ENCODE data around the gene ANKRD9. TPM values are rescaled to one million over a fixed set of nuclear protein-coding genes. Genes with fewer than 3 reads are reported as not detected.

Gene ANKRD9
- total and polyA plus RNA-seq, 9 of the 15 experiments (the other 6 are each of a cell fraction or from before 2014, with no cell fraction given): 0.04 to 32.9 (median 5.3) TPM

DNA sequence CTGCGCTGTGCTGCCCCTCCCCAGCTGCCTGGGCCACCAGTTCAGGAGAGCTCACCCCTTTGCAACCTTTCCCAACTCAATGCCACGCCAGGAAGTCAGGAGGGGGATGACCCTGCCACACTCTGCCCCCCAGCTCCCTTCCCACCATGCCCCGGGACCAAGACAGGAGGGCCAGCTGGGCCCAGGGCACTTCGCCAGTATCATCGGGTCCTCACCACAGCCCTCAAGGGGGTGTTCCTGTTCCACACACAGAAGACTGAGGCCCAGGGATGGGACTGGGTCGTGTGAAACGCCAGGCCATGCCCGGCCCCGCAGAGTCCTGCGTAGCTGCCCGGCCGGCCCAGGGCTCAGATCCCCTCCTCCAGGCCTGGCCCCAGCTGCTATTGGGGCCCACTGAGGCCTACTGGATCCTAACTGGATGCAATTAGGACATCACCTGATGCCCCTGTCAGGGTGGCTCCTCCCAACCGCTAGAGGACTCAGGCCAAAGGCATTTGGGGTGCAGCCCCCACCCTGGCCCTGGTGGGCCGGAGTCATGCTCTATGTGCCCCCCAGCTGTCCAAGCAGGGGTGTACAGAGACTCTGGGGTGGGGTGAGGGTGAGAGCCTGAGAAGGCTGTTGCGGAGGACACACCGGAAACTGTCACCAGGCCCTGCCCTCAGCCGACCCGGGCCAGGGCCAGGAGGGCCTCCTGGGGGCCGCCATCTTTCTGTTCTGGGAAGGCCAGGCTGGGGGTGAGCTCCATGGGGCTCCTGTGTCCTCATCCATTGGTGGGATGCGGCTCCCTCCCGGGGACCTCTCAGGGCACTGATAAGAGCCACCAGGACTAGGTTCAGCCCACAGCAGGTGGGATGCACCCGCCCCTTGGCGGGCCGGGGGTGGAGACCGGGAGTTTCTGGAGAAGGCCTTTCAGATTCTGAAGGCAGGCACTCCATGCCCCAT is 29.3 kb upstream of the ANKRD9 start:
- Histone ChIP-seq H3K4me2 (ENCODE audit: insufficient read depth, low read length) (peak overlapping the region; percentile 37), H3K9ac (ENCODE audit: insufficient read depth in 1 of 2, low read depth in 2 of 2, low read length in 2 of 2) (peak overlapping the region; percentile 57 to 76), H3K9me1 (ENCODE audit: control insufficient read depth, insufficient read depth, low read length) (no peaks in the 10 kb centered on the region), H3K9me3 (replicated peaks; ENCODE audit: control insufficient read depth, insufficient read depth, low read depth, low read length) (no peaks in the 10 kb centered on the region), H4K20me1 (replicated peaks; ENCODE audit: control insufficient read depth, insufficient read depth, low read length) (no peaks in the 10 kb centered on the region), H3K79me2 (ENCODE audit: control insufficient read depth, insufficient read depth, low read length) (no peaks in the 10 kb centered on the region), H2AFZ (ENCODE audit: low read depth, low read length) (peak overlapping the region; percentile 78), H3K27me3 (ENCODE audit: control insufficient read depth in 2 of 2, insufficient read depth in 2 of 2, low read length in 2 of 2) (no peaks in the 10 kb centered on the region), H3K27ac (ENCODE audit: extremely low read depth, low read depth, low read length) (peak overlapping the region; percentile 75), H3K4me1 (replicated peaks in 1 of 2; ENCODE audit: control insufficient read depth in 2 of 2, insufficient read depth in 2 of 2, low read length in 2 of 2) (peaks cover 23 to 50% of the 10 kb centered on the region in 2 experiments), H3K4me3 (no peak overlapping the region), H3K36me3 (ENCODE audit: control insufficient read depth, insufficient read depth, low read length) (no peaks in the 10 kb centered on the region)
- CTCF ChIA-PET (ENCODE audit: low intra/inter-chr PET ratio): no interaction called here
- ATAC-seq (peak; percentile 69), DNase-seq (ENCODE audit: extremely low read depth in 1 of 4, low spot score in 3 of 4) (peak; percentile 63 to 82 (median 78)), FAIRE-seq (peak; percentile 29)
- 51% methylated on average over 19 of the region's 25 CpGs for WGBS (ENCODE audit: insufficient coverage, low coverage, missing lambda C conversion rate)
- POLR2A ChIA-PET: interaction anchor here (0.5 to 0.7 kb wide), 4 partner anchors 13 to 149 kb away, joined by 3 to 5 read pairs (median 3); no protein-coding TSS in a partner anchor
- in situ Hi-C loops (cut with MboI) (loop anchor here (5.0 kb wide), 1 partner anchor 48 kb away; no protein-coding TSS in a partner anchor), intact Hi-C loops (cut with micrococcal nuclease) (no loop called here)
- BruUV-seq (replicated peaks): no TSS peak
- TF ChIP-seq ZFX (CRISPR knock-in tag; IDR thresholded peaks at IDR 0.05) (peak; percentile 52; the same call in 1 of the 2 replicates), NR4A1 (CRISPR knock-in tag; IDR thresholded peaks at IDR 0.05) (no peak), NR4A1 (tag; IDR thresholded peaks at IDR 0.05) (peak; percentile 64; the same call in 1 of the 2 replicates), EGR1 (conservative IDR thresholded peaks at IDR 0.05) (peak; percentile 35; the same call in 1 of the 2 replicates), YY1 (IDR thresholded peaks at IDR 0.05; ENCODE audit: borderline replicate concordance in 1 of 3, control insufficient read depth in 1 of 3, extremely low read depth in 1 of 3, insufficient read depth in 3 of 3, insufficient read length in 1 of 3, insufficient replicate concordance in 2 of 3, low read depth in 1 of 3, low read length in 2 of 3) (peak; percentile 11 to 90 (median 68)), GABPA (tag; conservative IDR thresholded peaks at IDR 0.05; ENCODE audit: low read depth) (peak; percentile 73), MYC (IDR thresholded peaks at IDR 0.05; ENCODE audit: low read depth, low read length) (peak; percentile 30; the same call in 1 of the 2 replicates), MYC (CRISPR knock-in tag; IDR thresholded peaks at IDR 0.05; ENCODE audit: borderline replicate concordance, low read depth) (no peak), GABPB1 (CRISPR knock-in tag; IDR thresholded peaks at IDR 0.05) (peak; percentile 28; the same call in 1 of the 2 replicates), ZNF24 (IDR thresholded peaks at IDR 0.05) (no peak), GATA2 (CRISPR knock-in tag; IDR thresholded peaks at IDR 0.05) (no peak), CBX1 (IDR thresholded peaks at IDR 0.05; ENCODE audit: low read depth) (no peak), ZNF175 (CRISPR knock-in tag; IDR thresholded peaks at IDR 0.05; ENCODE audit: low read depth) (peak; percentile 65; the same call in 1 of the 2 replicates)
- TF ChIP-seq, protein P1, sequence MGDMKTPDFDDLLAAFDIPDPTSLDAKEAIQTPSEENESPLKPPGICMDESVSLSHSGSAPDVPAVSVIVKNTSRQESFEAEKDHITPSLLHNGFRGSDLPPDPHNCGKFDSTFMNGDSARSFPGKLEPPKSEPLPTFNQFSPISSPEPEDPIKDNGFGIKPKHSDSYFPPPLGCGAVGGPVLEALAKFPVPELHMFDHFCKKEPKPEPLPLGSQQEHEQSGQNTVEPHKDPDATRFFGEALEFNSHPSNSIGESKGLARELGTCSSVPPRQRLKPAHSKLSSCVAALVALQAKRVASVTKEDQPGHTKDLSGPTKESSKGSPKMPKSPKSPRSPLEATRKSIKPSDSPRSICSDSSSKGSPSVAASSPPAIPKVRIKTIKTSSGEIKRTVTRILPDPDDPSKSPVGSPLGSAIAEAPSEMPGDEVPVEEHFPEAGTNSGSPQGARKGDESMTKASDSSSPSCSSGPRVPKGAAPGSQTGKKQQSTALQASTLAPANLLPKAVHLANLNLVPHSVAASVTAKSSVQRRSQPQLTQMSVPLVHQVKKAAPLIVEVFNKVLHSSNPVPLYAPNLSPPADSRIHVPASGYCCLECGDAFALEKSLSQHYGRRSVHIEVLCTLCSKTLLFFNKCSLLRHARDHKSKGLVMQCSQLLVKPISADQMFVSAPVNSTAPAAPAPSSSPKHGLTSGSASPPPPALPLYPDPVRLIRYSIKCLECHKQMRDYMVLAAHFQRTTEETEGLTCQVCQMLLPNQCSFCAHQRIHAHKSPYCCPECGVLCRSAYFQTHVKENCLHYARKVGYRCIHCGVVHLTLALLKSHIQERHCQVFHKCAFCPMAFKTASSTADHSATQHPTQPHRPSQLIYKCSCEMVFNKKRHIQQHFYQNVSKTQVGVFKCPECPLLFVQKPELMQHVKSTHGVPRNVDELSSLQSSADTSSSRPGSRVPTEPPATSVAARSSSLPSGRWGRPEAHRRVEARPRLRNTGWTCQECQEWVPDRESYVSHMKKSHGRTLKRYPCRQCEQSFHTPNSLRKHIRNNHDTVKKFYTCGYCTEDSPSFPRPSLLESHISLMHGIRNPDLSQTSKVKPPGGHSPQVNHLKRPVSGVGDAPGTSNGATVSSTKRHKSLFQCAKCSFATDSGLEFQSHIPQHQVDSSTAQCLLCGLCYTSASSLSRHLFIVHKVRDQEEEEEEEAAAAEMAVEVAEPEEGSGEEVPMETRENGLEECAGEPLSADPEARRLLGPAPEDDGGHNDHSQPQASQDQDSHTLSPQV (IDR thresholded peaks at IDR 0.05): peak; percentile 79
- TF ChIP-seq, protein P2, sequence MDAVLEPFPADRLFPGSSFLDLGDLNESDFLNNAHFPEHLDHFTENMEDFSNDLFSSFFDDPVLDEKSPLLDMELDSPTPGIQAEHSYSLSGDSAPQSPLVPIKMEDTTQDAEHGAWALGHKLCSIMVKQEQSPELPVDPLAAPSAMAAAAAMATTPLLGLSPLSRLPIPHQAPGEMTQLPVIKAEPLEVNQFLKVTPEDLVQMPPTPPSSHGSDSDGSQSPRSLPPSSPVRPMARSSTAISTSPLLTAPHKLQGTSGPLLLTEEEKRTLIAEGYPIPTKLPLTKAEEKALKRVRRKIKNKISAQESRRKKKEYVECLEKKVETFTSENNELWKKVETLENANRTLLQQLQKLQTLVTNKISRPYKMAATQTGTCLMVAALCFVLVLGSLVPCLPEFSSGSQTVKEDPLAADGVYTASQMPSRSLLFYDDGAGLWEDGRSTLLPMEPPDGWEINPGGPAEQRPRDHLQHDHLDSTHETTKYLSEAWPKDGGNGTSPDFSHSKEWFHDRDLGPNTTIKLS (IDR thresholded peaks at IDR 0.05; ENCODE audit: borderline replicate concordance, low read depth): no peak
